BE2C (cell line): ENCODE data around the gene SORL1.

Experiments used
- DNase-seq: peaks from one replicate; pipeline ENCODE4 v3.0.0-alpha.2; 2020
- H3K27me3 ChIP-seq: fragments of 250-450 bp; sonication (Bioruptor Pico); 2 replicates; pipeline ENCODE4 v1.5.1; 2020; ENCODE audit warnings: mild to moderate bottlenecking
- H3K36me3 ChIP-seq: fragments of 250-450 bp; sonication (Bioruptor Pico); 2 replicates; pipeline ENCODE4 v1.5.1; 2020; ENCODE audit warnings: mild to moderate bottlenecking
- H3K4me1 ChIP-seq: fragments of 250-450 bp; sonication (Bioruptor Pico); 2 replicates; pipeline ENCODE4 v1.5.1; 2020
- H3K4me3 ChIP-seq: 2 replicates; pipeline ENCODE4 v1.5.1; 2011; ENCODE audit warnings: low read depth, low read length
- H3K9me3 ChIP-seq: fragments of 250-450 bp; sonication (Bioruptor Pico); 2 replicates; pipeline ENCODE4 v1.5.1; 2020
- CTCF ChIP-seq: IDR thresholded peaks from 2 replicates; pipeline ENCODE4 v1.5.1; 2012; ENCODE audit warnings: mild to moderate bottlenecking, low read depth, low read length

Gene SORL1

GRCh38 chr11:121459413-121460017 lies 7.4 kb downstream of the SORL1 start:
- Histone ChIP-seq H3K4me1 (peaks cover 26% of the 10 kb centered on the region), H3K36me3 (no peaks in the 10 kb centered on the region), H3K4me3 (no peak overlapping the region), H3K27me3 (no peaks in the 10 kb centered on the region), H3K9me3 (no peaks in the 10 kb centered on the region)
- DNase-seq: no peak
- TF ChIP-seq CTCF: no peak

- Histone ChIP-seq H3K9me3 (no peaks in the 10 kb centered on the region), H3K27me3 (no peaks in the 10 kb centered on the region), H3K4me3 (no peak overlapping the region), H3K4me1 (peaks cover 34% of the 10 kb centered on the region), H3K36me3 (no peaks in the 10 kb centered on the region)
- TF ChIP-seq CTCF: no peak
- no peak for DNase-seq
Observed at GRCh38 chr11:121460941-121461514, 8.9 kb downstream of the SORL1 start.

- no peaks in the 10 kb centered on the region for H3K27me3 ChIP-seq
- no peak for DNase-seq
- TF ChIP-seq CTCF: no peak
- no peak overlapping the region for H3K4me3 ChIP-seq
- no peaks in the 10 kb centered on the region for H3K9me3 ChIP-seq
- no peaks in the 10 kb centered on the region for H3K36me3 ChIP-seq
- H3K4me1 ChIP-seq: peaks cover 40% of the 10 kb centered on the region
Observed at GRCh38 chr11:121461843-121462242, 9.7 kb downstream of the SORL1 start.

- TF ChIP-seq CTCF: no peak
- Histone ChIP-seq H3K36me3 (no peaks in the 10 kb centered on the region), H3K27me3 (no peaks in the 10 kb centered on the region), H3K4me3 (no peak overlapping the region), H3K9me3 (no peaks in the 10 kb centered on the region), H3K4me1 (peaks cover 47% of the 10 kb centered on the region)
- no peak for DNase-seq
Observed at GRCh38 chr11:121463689-121464335, 11.7 kb downstream of the SORL1 start.

GRCh38 chr11:121464352-121464946 lies 12.3 kb downstream of the SORL1 start:
- peak; percentile 92 for DNase-seq
- peaks cover 44% of the 10 kb centered on the region for H3K4me1 ChIP-seq

More at GRCh38 chr11:121464352-121464946, 12.3 kb downstream of the SORL1 start:
- Histone ChIP-seq H3K36me3 (no peaks in the 10 kb centered on the region), H3K27me3 (no peaks in the 10 kb centered on the region), H3K4me3 (no peak overlapping the region), H3K9me3 (no peaks in the 10 kb centered on the region)
- no peak for TF ChIP-seq CTCF
